GM12878 (cell line): Measurements from ENCODE around the gene TMEM121B. TPM values are rescaled to one million over a fixed set of nuclear protein-coding genes. Genes with fewer than 3 reads are reported as not detected.

Experiments
- ATAC-seq: fragments of 200-7000 bp; cut with Tn5 transposase; 3 replicates; pipeline ENCODE4 v1.9.1; 2020; ENCODE audit warnings: mild to moderate bottlenecking, moderate library complexity
- BruUV-seq: library from RNA; stranded (reverse); fragments of 400-500 nt; replicated peaks from 2 replicates; lab custom pipeline; 2021; lab: Mats Ljungman, UMichigan
- CTCF ChIA-PET: fragments of 300-600 bp; sonication (Branson Sonifier 250); formaldehyde crosslinking; extraction: SDS; loops from one replicate; lab custom pipeline; 2021; ENCODE audit warnings: inconsistent platforms; lab: Yijun Ruan, JAX
- POLR2A ChIA-PET: fragments of 350-600 bp; formaldehyde crosslinking; extraction: SDS; loops from one replicate; lab custom pipeline; 2021; ENCODE audit warnings: inconsistent platforms; lab: Charles Lee
- RAD21 ChIA-PET: fragments of 300-600 bp; sonication (Branson Sonifier 250); formaldehyde crosslinking; loops from one replicate; lab custom pipeline; 2023; ENCODE audit warnings: antibody characterized with exemption; ENCODE audit not compliant: unreplicated experiment; lab: Charles Lee
- SMC1A ChIA-PET: fragments of 300-600 bp; sonication (Branson Sonifier 250); formaldehyde crosslinking; loops from one replicate; lab custom pipeline; 2023; ENCODE audit not compliant: unreplicated experiment, uncharacterized antibody; lab: Charles Lee
- DNase-seq: peaks from one replicate; pipeline ENCODE4 v3.0.0-alpha.2; 2011; ENCODE audit warnings: low read depth, low spot score
- FAIRE-seq: peaks from 3 replicates; lab custom pipeline; 2011; peaks lifted over from hg19 to GRCh38; lab: Jason Lieb, UNC
- H2AFZ ChIP-seq: 2 replicates; pipeline ENCODE4 v1.6.0; 2011; ENCODE audit warnings: low read depth, low read length, control low read depth; ENCODE audit not compliant: control insufficient read depth
- H3K27ac ChIP-seq: 2 replicates; pipeline ENCODE4 v1.5.1; 2011; ENCODE audit warnings: control low read depth; ENCODE audit not compliant: control insufficient read depth, insufficient read depth
- H3K27me3 ChIP-seq, 2 experiments: replicated peaks in 1 of 2; 2 replicates each; pipeline versions ENCODE4 v1.6.0 to v1.6.1; 2011; ENCODE audit warnings: low read length in 1 of 2; ENCODE audit not compliant: control insufficient read depth in 2 of 2, insufficient read depth in 2 of 2
- H3K36me3 ChIP-seq, 2 experiments: 2 replicates each; pipeline ENCODE4 v1.5.1; 2011; ENCODE audit warnings: low read length in 1 of 2; ENCODE audit not compliant: control insufficient read depth in 2 of 2, insufficient read depth in 2 of 2
- H3K4me1 ChIP-seq: 2 replicates; pipeline ENCODE4 v1.6.1; 2011; ENCODE audit warnings: mild to moderate bottlenecking, low read length, moderate library complexity, mixed read lengths; ENCODE audit not compliant: control insufficient read depth, insufficient read depth
- H3K4me2 ChIP-seq: 2 replicates; pipeline ENCODE4 v1.6.0; 2011; ENCODE audit warnings: control low read depth; ENCODE audit not compliant: control insufficient read depth, insufficient read depth
- H3K4me3 ChIP-seq: fragments of 200-600 bp; sonication (generic); 2 replicates; pipeline ENCODE4 v1.5.1; 2016
- H3K79me2 ChIP-seq: 2 replicates; pipeline ENCODE4 v1.6.0; 2011; ENCODE audit warnings: low read length; ENCODE audit not compliant: control insufficient read depth, insufficient read depth
- H3K9ac ChIP-seq: 2 replicates; pipeline ENCODE4 v1.8.0; 2011; ENCODE audit warnings: low read length, control low read depth, mixed read lengths; ENCODE audit not compliant: control insufficient read depth, insufficient read depth
- H3K9me3 ChIP-seq: replicated peaks from 3 replicates; pipeline ENCODE4 v1.5.1; 2011; ENCODE audit warnings: mild to moderate bottlenecking, low read length; ENCODE audit not compliant: control insufficient read depth, insufficient read depth
- H4K20me1 ChIP-seq: 2 replicates; pipeline ENCODE4 v1.6.0; 2011; ENCODE audit not compliant: control insufficient read depth, insufficient read depth
- CUX1 ChIP-seq: IDR thresholded peaks from 2 replicates; pipeline ENCODE4 v1.6.1; 2012; ENCODE audit warnings: improper control_type of control experiment, low read depth, low read length; ENCODE audit not compliant: insufficient replicate concordance
- WGBS: methylation state at CpG from one replicate; pipeline ENCODE4 v1.1.6; 2016; ENCODE audit warnings: low lambda C conversion rate; ENCODE audit not compliant: insufficient replicate concordance, insufficient coverage; ENCODE audit errors: missing lambda C conversion rate; 5-methylcytosine and 5-hydroxymethylcytosine counted together
- in situ Hi-C: fragments of 300-500 bp; cut with MboI; formaldehyde crosslinking; loops from 9 replicates; pipeline ENCODE4 v1.14.3; 2018; ENCODE audit warnings: mixed read lengths
- intact Hi-C: fragments of 100-400 bp; cut with micrococcal nuclease; formaldehyde crosslinking; loops from one replicate; pipeline ENCODE4 v1.14.2; 2022; ENCODE audit not compliant: unreplicated experiment
- polyA plus RNA-seq, 11 experiments: library from polyadenylated mRNA; depleted of rRNA in 4 of 11; unstranded in 6 of 11; stranded (reverse) in 5 of 11; fragments of >200 nt; fragmentation: Nextera tagmentation in 4 of 11; fragmentation: Illumina TruSeq in 1 of 11; extraction: Ambion mirVana in 4 of 11; extraction: Trizol in 1 of 11; gene quantifications; 1 replicate in 1 of 11; 2 replicates in 10 of 11; pipeline versions ENCODE4 v1.2.1 to v1.2.3, GENCODE V29; 2011 to 2016; ENCODE audit warnings: inconsistent platforms in 2 of 11, missing spikeins in 2 of 11, low read depth in 1 of 11
- total RNA-seq, 4 experiments: library from RNA; depleted of rRNA in 3 of 4; stranded (reverse); fragments of >200 nt in 3 of 4; fragmentation: Illumina TruSeq in 1 of 4; extraction: Trizol in 1 of 4; gene quantifications; 2 replicates each; pipeline versions ENCODE4 v1.2.1 to v1.2.3, GENCODE V29; 2013 to 2021

Gene TMEM121B
- total and polyA plus RNA-seq, 10 of the 15 experiments (the other 5 are each of a cell fraction or from before 2014, with no cell fraction given) = 0.02 to 0.10 (median 0.06) TPM; not detected in 5

GRCh38 chr22:17133137-17133536 lies 12.0 kb upstream of the TMEM121B start:
- H4K20me1 ChIP-seq = no peaks in the 10 kb centered on the region
- WGBS = 95% methylated on average over 7 of the region's 7 CpGs
- no TSS peak for BruUV-seq
- no peak for FAIRE-seq
- no peaks in the 10 kb centered on the region for H3K9me3 ChIP-seq
- DNase-seq = no peak
- H3K36me3 ChIP-seq = peaks cover 0 to 5% of the 10 kb centered on the region in 2 experiments; a peak in 3 of 4 replicates
- H3K79me2 ChIP-seq = no peaks in the 10 kb centered on the region
- intact Hi-C loops = no loop called here
- RAD21 ChIA-PET = no interaction called here
- in situ Hi-C loops = no loop called here
- no peak overlapping the region for H3K27ac ChIP-seq
- ATAC-seq = no peak
- no peaks in the 10 kb centered on the region for H3K27me3 ChIP-seq
- no peak overlapping the region for H3K9ac ChIP-seq
- no peaks in the 10 kb centered on the region for H3K4me1 ChIP-seq
- TF ChIP-seq CUX1 = no peak
- CTCF ChIA-PET = interaction anchor here (1.2 kb wide), 1 partner anchor 39 kb away, joined by 4 read pairs; no protein-coding TSS in a partner anchor
- no peak overlapping the region for H3K4me3 ChIP-seq
- H2AFZ ChIP-seq = no peak overlapping the region
- SMC1A ChIA-PET = no interaction called here
- POLR2A ChIA-PET = no interaction called here
- H3K4me2 ChIP-seq = no peak overlapping the region
